BLaER1 (cell line): Measurements from ENCODE around the gene EPHB2.

Experiments
- H3K27ac ChIP-seq: shearing (Covaris generic); formaldehyde crosslinking; 2 replicates; pipeline ENCODE4 v1.8.1; 2022
- H3K27me3 ChIP-seq: shearing (Covaris generic); formaldehyde crosslinking; 2 replicates; pipeline ENCODE4 v1.8.1; 2022
- H3K36me3 ChIP-seq: shearing (Covaris generic); formaldehyde crosslinking; 2 replicates; pipeline ENCODE4 v1.8.1; 2022
- H3K4me1 ChIP-seq: shearing (Covaris generic); formaldehyde crosslinking; 2 replicates; pipeline ENCODE4 v1.8.1; 2022
- H3K4me2 ChIP-seq: shearing (Covaris generic); formaldehyde crosslinking; 2 replicates; pipeline ENCODE4 v1.8.1; 2022
- H3K4me3 ChIP-seq: shearing (Covaris generic); formaldehyde crosslinking; 2 replicates; pipeline ENCODE4 v1.8.1; 2022
- H3K9ac ChIP-seq: shearing (Covaris generic); formaldehyde crosslinking; 2 replicates; pipeline ENCODE4 v1.8.1; 2022
- H3K9me3 ChIP-seq: shearing (Covaris generic); formaldehyde crosslinking; 2 replicates; pipeline ENCODE4 v1.8.1; 2022
- H4K20me1 ChIP-seq: shearing (Covaris generic); formaldehyde crosslinking; 2 replicates; pipeline ENCODE4 v1.8.1; 2022
- Cebpa-rat ChIP-seq: shearing (Covaris generic); IDR thresholded peaks from 2 replicates; pipeline ENCODE4 v1.8.1; 2022

Gene EPHB2

GRCh38 chr1:22908880-22909426, 198.3 kb downstream of the EPHB2 start:
- Histone ChIP-seq H3K4me2 (peak overlapping the region; percentile 73), H4K20me1 (no peaks in the 10 kb centered on the region), H3K27me3 (no peaks in the 10 kb centered on the region), H3K4me1 (peaks cover 44% of the 10 kb centered on the region), H3K4me3 (no peak overlapping the region), H3K9ac (no peak overlapping the region), H3K36me3 (no peaks in the 10 kb centered on the region), H3K27ac (no peak overlapping the region), H3K9me3 (no peaks in the 10 kb centered on the region)
- TF ChIP-seq Cebpa-rat, result no peak

- Histone ChIP-seq H3K27me3 (no peaks in the 10 kb centered on the region), H3K27ac (no peak overlapping the region), H3K36me3 (no peaks in the 10 kb centered on the region), H3K9ac (no peak overlapping the region), H3K4me2 (no peak overlapping the region), H3K4me3 (no peak overlapping the region), H3K4me1 (peaks cover 57% of the 10 kb centered on the region), H3K9me3 (no peaks in the 10 kb centered on the region), H4K20me1 (no peaks in the 10 kb centered on the region)
- TF ChIP-seq Cebpa-rat, result no peak
Observed at GRCh38 chr1:22910286-22910685, 199.6 kb downstream of the EPHB2 start.

GRCh38 chr1:22910986-22911651, 200.5 kb downstream of the EPHB2 start:
- Histone ChIP-seq H3K9ac (no peak overlapping the region), H3K9me3 (no peaks in the 10 kb centered on the region), H3K27me3 (no peaks in the 10 kb centered on the region), H3K4me1 (peaks cover 65% of the 10 kb centered on the region), H3K36me3 (no peaks in the 10 kb centered on the region), H3K4me3 (no peak overlapping the region), H3K4me2 (no peak overlapping the region), H3K27ac (no peak overlapping the region), H4K20me1 (no peaks in the 10 kb centered on the region)
- no peak for TF ChIP-seq Cebpa-rat

GRCh38 chr1:22912311-22912710, 201.7 kb downstream of the EPHB2 start:
- no peak overlapping the region for H3K27ac ChIP-seq
- H3K36me3 ChIP-seq, result no peaks in the 10 kb centered on the region
- no peak overlapping the region for H3K9ac ChIP-seq
- no peaks in the 10 kb centered on the region for H3K27me3 ChIP-seq
- peaks cover 71% of the 10 kb centered on the region for H3K4me1 ChIP-seq
- TF ChIP-seq Cebpa-rat, result no peak
- no peak overlapping the region for H3K4me3 ChIP-seq
- H4K20me1 ChIP-seq, result no peaks in the 10 kb centered on the region
- 0 out of 2 replicates have a peak overlapping the region, but pooled peaks have one; percentile 81 for H3K4me2 ChIP-seq
- H3K9me3 ChIP-seq, result no peaks in the 10 kb centered on the region

- Histone ChIP-seq H3K4me2 (peak overlapping the region; percentile 81), H3K27me3 (no peaks in the 10 kb centered on the region), H3K4me3 (no peak overlapping the region), H3K27ac (no peak overlapping the region), H3K36me3 (no peaks in the 10 kb centered on the region), H3K9me3 (no peaks in the 10 kb centered on the region), H3K4me1 (peaks cover 66% of the 10 kb centered on the region), H3K9ac (0 out of 2 replicates have a peak overlapping the region, but pooled peaks have one; percentile 1), H4K20me1 (no peaks in the 10 kb centered on the region)
- no peak for TF ChIP-seq Cebpa-rat
Observed at GRCh38 chr1:22913421-22914141, 202.9 kb downstream of the EPHB2 start.

- Histone ChIP-seq H3K9ac (0 out of 2 replicates have a peak overlapping the region, but pooled peaks have one; percentile 1), H3K9me3 (no peaks in the 10 kb centered on the region), H3K4me3 (no peak overlapping the region), H4K20me1 (no peaks in the 10 kb centered on the region), H3K36me3 (no peaks in the 10 kb centered on the region), H3K4me2 (peak overlapping the region; percentile 81), H3K27me3 (no peaks in the 10 kb centered on the region), H3K27ac (no peak overlapping the region), H3K4me1 (peaks cover 60% of the 10 kb centered on the region)
- TF ChIP-seq Cebpa-rat, result no peak
Observed at GRCh38 chr1:22914156-22914555, 203.5 kb downstream of the EPHB2 start.

GRCh38 chr1:22914633-22915217, 204.1 kb downstream of the EPHB2 start:
- no peak for TF ChIP-seq Cebpa-rat
- H3K9ac ChIP-seq, result no peak overlapping the region
- H3K27me3 ChIP-seq, result no peaks in the 10 kb centered on the region
- no peaks in the 10 kb centered on the region for H3K9me3 ChIP-seq
- peaks cover 58% of the 10 kb centered on the region for H3K4me1 ChIP-seq
- H3K4me3 ChIP-seq, result no peak overlapping the region
- H3K27ac ChIP-seq, result peak overlapping the region; percentile 15; the same call in 1 of the 2 replicates
- H3K36me3 ChIP-seq, result no peaks in the 10 kb centered on the region
- peak overlapping the region; percentile 81 for H3K4me2 ChIP-seq
- H4K20me1 ChIP-seq, result no peaks in the 10 kb centered on the region

GRCh38 chr1:22915231-22915630, 204.6 kb downstream of the EPHB2 start:
- Histone ChIP-seq H3K27ac (peak overlapping the region; percentile 15; the same call in 1 of the 2 replicates), H3K4me2 (peak overlapping the region; percentile 81), H4K20me1 (no peaks in the 10 kb centered on the region), H3K4me1 (peaks cover 58% of the 10 kb centered on the region), H3K4me3 (no peak overlapping the region), H3K36me3 (no peaks in the 10 kb centered on the region), H3K9ac (no peak overlapping the region), H3K9me3 (no peaks in the 10 kb centered on the region), H3K27me3 (no peaks in the 10 kb centered on the region)
- no peak for TF ChIP-seq Cebpa-rat

- Histone ChIP-seq H4K20me1 (no peaks in the 10 kb centered on the region), H3K9me3 (no peaks in the 10 kb centered on the region), H3K4me2 (peak overlapping the region; percentile 81), H3K4me1 (peaks cover 61% of the 10 kb centered on the region), H3K27me3 (no peaks in the 10 kb centered on the region), H3K27ac (peak overlapping the region; percentile 22; the same call in 1 of the 2 replicates), H3K36me3 (no peaks in the 10 kb centered on the region), H3K4me3 (no peak overlapping the region), H3K9ac (peak overlapping the region; percentile 12; the same call in 1 of the 2 replicates)
- no peak for TF ChIP-seq Cebpa-rat
Observed at GRCh38 chr1:22915816-22916470, 205.3 kb downstream of the EPHB2 start.
